GM18526 (cell line): ENCODE measurements around the gene SREK1.

ENCODE experiments used
- POLR2A ChIP-seq: IDR thresholded peaks from 3 replicates; pipeline ENCODE4 v1.6.1; 2011; ENCODE audit not compliant: insufficient read length; ENCODE audit errors: extremely low read depth

SREK1 gene

GRCh38 chr5:66149950-66150349, 5.8 kb downstream of the SREK1 start:
- TF ChIP-seq POLR2A = no peak

DNA sequence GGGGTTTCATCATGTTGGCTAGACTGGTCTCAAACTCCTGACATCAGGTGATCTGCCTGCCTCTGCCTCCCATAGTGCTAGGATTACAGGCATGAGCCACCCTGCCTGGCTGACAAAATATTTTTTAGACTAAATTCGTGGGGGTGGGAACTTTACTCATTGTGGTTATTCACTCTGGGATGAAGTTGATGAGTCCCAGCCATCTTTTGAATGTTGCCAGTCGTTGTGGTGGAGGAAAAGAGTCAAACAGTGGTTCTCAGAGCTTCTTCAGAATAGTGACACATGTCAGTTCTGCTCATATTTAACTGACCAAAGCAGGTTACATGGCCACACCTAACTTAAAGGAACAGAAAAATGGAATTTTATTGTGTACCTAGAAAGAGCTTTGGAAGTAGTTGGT, 6.9 kb downstream of the SREK1 start:
- TF ChIP-seq POLR2A = no peak

GRCh38 chr5:66151491-66151890, 7.4 kb downstream of the SREK1 start:
- no peak for TF ChIP-seq POLR2A

DNA sequence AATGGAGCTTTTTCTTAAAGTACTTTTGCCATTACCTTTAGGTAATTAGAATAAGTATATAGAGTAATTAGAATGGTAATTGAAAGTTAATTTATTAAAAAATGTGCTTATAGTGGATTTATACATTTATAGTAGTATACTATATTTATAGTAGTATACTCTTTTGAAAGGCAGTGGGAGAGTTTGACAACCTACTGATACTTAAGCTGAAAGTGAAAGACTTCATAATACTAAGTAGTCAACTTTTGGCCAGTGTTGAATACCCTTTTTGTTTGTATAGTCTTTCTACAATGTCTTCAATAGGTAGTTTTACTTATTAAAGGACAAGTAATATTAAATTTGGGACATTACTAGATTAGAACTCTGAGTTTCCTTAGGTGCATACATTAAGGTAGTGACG, 12.9 kb downstream of the SREK1 start:
- TF ChIP-seq POLR2A = no peak

- no peak for TF ChIP-seq POLR2A
These were observed 17.3 kb downstream of the SREK1 start for GRCh38 chr5:66161356-66161755.

GRCh38 chr5:66164044-66164790, 20.1 kb downstream of the SREK1 start:
- TF ChIP-seq POLR2A = no peak

GRCh38 chr5:66168226-66168625, 24.1 kb downstream of the SREK1 start:
- TF ChIP-seq POLR2A = no peak

GRCh38 chr5:66169534-66169933, 25.4 kb downstream of the SREK1 start:
- TF ChIP-seq POLR2A = no peak

DNA sequence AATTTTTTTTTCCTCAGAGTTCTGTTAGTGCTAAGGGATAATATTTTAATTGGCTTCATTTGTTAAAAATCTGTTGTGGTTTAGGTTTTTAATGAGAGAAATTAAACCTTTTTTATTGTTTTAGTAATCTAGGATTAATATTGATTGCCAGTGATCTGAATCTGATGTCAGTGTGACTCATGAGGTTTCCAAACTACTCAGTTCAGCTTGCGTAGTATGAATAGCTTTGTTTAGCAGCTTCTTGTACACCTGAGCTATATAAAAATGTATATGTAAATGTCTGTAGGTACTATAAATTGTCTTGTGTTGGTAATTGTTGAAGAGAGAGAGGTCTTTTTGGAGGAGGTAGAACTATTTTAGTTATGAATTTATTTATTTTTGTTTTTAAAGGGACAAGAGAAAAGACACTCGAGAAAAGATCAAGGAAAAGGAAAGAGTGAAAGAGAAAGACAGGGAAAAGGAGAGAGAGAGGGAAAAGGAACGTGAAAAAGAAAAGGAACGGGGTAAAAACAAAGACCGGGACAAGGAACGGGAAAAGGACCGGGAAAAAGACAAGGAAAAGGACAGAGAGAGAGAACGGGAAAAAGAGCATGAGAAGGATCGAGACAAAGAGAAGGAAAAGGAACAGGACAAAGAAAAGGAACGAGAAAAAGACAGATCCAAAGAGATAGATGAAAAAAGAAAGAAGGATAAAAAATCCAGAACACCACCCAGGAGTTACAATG, 26.3 kb downstream of the SREK1 start:
- TF ChIP-seq POLR2A = no peak

DNA sequence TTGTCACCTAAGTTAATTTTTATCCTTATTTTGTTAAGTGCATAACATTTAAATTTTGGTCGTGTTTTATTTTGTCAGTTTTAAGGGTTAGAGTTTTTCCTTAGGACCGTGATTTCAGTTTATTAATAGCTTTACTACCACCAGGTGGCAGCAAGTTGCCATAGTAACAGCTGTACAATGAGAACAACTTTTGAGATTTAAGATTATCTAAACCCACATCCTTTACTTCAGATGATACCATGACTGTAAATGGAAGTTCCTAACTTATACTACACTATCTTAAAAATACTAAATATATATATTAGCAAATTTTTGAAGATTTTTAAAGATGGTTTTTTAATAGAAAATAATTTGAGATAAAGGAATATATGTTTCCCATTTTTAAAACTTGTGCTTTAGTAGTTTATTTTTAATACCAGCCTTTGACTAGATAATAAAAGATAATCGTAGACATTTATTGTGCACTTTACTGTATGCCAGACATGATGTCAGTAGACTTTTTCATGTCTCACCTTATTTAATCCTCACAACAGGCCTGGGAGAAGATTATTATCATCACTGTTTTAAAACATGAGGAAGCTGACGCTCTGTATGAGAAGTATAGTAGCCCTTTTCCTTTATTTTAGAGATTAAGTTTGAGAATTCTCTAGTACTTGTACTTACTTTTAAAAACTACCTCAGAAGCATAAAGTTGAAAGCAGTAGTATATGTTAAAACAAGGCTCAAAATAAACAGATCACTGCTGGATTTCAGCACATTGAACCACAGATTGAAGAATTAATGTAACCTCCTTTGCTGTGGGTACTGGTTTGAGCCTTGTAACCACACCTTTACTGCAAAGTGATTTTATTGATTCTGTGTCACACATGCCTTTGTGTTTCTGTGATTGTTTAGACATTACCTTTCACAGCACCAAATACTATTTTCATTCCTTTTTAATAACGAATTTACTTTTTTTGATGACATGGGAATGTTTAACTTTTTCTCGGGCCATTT, 27.5 kb downstream of the SREK1 start:
- no peak for TF ChIP-seq POLR2A

- no peak for TF ChIP-seq POLR2A
These were observed 30.2 kb downstream of the SREK1 start for GRCh38 chr5:66174338-66174737.

DNA sequence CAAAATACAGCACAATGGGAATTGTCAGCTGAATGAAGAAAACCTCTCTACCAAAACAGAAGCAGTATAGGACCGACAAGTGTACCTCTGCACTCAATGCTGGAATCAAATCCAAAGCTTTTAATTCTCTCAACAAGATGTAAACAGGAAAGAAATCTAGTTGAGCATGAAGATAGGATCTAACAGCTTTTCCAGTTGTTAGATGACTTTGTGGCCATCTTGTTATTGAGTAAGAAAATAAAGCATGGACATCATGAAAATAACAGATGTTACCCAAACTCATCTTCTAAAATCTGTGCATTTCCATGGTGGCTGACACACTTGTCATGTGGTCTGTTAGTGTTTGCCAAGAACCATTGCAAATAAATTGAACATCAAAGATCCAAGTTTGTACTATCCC, 34.7 kb downstream of the SREK1 start:
- TF ChIP-seq POLR2A = no peak

- no peak for TF ChIP-seq POLR2A
These were observed 35.4 kb downstream of the SREK1 start for GRCh38 chr5:66179297-66180051.

- TF ChIP-seq POLR2A = no peak
These were observed 36.4 kb downstream of the SREK1 start for GRCh38 chr5:66180282-66181155.
